GM19452 (cell line): ENCODE results near the gene ARMC6.
"Not testable (repeated sequence)": the region's sequence is repeated elsewhere in the genome, so short reads cannot be mapped to it uniquely, and the experiment has no call there.

Experiments used
- ATAC-seq: cut with Tn5 transposase; IDR thresholded peaks from one replicate; pipeline ENCODE4 v1.9.1; 2021; ENCODE audit not compliant: unreplicated experiment

The ARMC6 gene

GRCh38 chr19:19106938-19107337 lies 73.5 kb downstream of the ARMC6 start:
- ATAC-seq, result not testable (repeated sequence)

- ATAC-seq, result no peak
Measured at GRCh38 chr19:19107654-19108053, 74.3 kb downstream of the ARMC6 start.
